DND-41 (cell line): Measurements from ENCODE around the gene PARPBP.

Experiments
- CTCF ChIP-seq: IDR thresholded peaks from 2 replicates; pipeline ENCODE4 v1.5.1; 2012; ENCODE audit warnings: borderline replicate concordance, low read length, moderate library complexity, mild to moderate bottlenecking; ENCODE audit not compliant: poor library complexity, severe bottlenecking; ENCODE audit errors: extremely low read depth
- EZH2 ChIP-seq: IDR thresholded peaks from 3 replicates; pipeline ENCODE4 v1.6.1; 2012; ENCODE audit warnings: borderline replicate concordance, low read depth, mild to moderate bottlenecking, moderate library complexity, low read length, inconsistent platforms; ENCODE audit not compliant: severe bottlenecking

GRCh38 chr12:102107970-102108369 lies 12.0 kb upstream of the PARPBP start:
- TF ChIP-seq CTCF (no peak), EZH2 (no peak)
